Uterus (tissue), 4 donors: Measurements from ENCODE around the gene FOXE1. TPM values are rescaled to one million over a fixed set of nuclear protein-coding genes. Genes with fewer than 3 reads are reported as not detected.

Experiments used
- DNase-seq, 2 donors: peaks; one replicate each; pipeline ENCODE4 v3.0.0-alpha.2; 2019 to 2020
- H3K27ac ChIP-seq, 2 donors: fragments of 200-600 bp; sonication (generic); 1 replicate in 1 of 2; 2 replicates in 1 of 2; pipeline ENCODE4 v1.5.1; 2016 to 2018
- H3K27me3 ChIP-seq, 2 donors: fragments of 200-600 bp; sonication (generic); one replicate each; pipeline ENCODE4 v1.5.1; 2018 to 2019; ENCODE audit warnings: control low read depth in 1 of 2
- H3K36me3 ChIP-seq, 2 donors: fragments of 200-600 bp; sonication (generic); one replicate each; pipeline ENCODE4 v1.5.1; 2019; ENCODE audit warnings: control low read depth in 1 of 2
- H3K4me1 ChIP-seq, 2 donors: fragments of 200-600 bp; sonication (generic); one replicate each; pipeline ENCODE4 v1.5.1; 2018 to 2019; ENCODE audit warnings: control low read depth in 1 of 2
- H3K4me3 ChIP-seq, 2 donors: fragments of 200-600 bp; sonication (generic); 1 replicate in 1 of 2; 2 replicates in 1 of 2; pipeline ENCODE4 v1.5.1; 2018 to 2019; ENCODE audit warnings: mild to moderate bottlenecking in 1 of 2
- H3K9me3 ChIP-seq, 2 donors: fragments of 200-600 bp; sonication (generic); one replicate each; pipeline ENCODE4 v1.5.1; 2019; ENCODE audit warnings: control low read depth in 1 of 2
- POLR2A ChIP-seq, 2 donors: fragments of 450-650 bp; IDR thresholded peaks; one replicate each; pipeline ENCODE4 v1.6.1; 2016; ENCODE audit warnings: antibody characterized with exemption in 2 of 2, mild to moderate bottlenecking in 1 of 2, moderate library complexity in 1 of 2
- intact Hi-C: fragments of 100-400 bp; cut with DNase I; formaldehyde crosslinking; loops from one replicate; pipeline ENCODE4 v1.15.1; 2023; ENCODE audit warnings: low total_unique reads
- total RNA-seq, 4 donors: library from RNA; depleted of rRNA in 3 of 4; stranded (reverse); fragments of >200 nt in 3 of 4; gene quantifications; one replicate each; pipeline versions ENCODE4 v1.1.0 to v1.2.4, GENCODE V29; 2014 to 2023
- TF ChIP-seq, protein P1 (sequence below), 4 experiments: fragments of 200-600 bp in 2 of 4; fragments of 450-650 bp in 2 of 4; sonication (generic) in 2 of 4; IDR thresholded peaks; one replicate each; pipeline ENCODE4 v1.5.1; 2016 to 2019; ENCODE audit warnings: antibody characterized with exemption in 4 of 4, mild to moderate bottlenecking in 2 of 4, moderate library complexity in 1 of 4
- donor health status: DM: yes; HTN: yes; CAD: no.

FOXE1 gene
- total RNA-seq, 4 donors from 2014 or later: not detected

- Histone ChIP-seq H3K4me1 (peaks cover 0 to 14% of the 10 kb centered on the region in 2 donors), H3K36me3 (no peaks in the 10 kb centered on the region), H3K4me3 (no peak overlapping the region), H3K27me3 (peaks cover 6 to 73% of the 10 kb centered on the region in 2 donors), H3K9me3 (no peaks in the 10 kb centered on the region), H3K27ac (no peak overlapping the region)
- no peak for DNase-seq
- intact Hi-C loops: no loop called here
- no peak for TF ChIP-seq POLR2A (IDR thresholded peaks at IDR 0.05)
- TF ChIP-seq, protein P1, sequence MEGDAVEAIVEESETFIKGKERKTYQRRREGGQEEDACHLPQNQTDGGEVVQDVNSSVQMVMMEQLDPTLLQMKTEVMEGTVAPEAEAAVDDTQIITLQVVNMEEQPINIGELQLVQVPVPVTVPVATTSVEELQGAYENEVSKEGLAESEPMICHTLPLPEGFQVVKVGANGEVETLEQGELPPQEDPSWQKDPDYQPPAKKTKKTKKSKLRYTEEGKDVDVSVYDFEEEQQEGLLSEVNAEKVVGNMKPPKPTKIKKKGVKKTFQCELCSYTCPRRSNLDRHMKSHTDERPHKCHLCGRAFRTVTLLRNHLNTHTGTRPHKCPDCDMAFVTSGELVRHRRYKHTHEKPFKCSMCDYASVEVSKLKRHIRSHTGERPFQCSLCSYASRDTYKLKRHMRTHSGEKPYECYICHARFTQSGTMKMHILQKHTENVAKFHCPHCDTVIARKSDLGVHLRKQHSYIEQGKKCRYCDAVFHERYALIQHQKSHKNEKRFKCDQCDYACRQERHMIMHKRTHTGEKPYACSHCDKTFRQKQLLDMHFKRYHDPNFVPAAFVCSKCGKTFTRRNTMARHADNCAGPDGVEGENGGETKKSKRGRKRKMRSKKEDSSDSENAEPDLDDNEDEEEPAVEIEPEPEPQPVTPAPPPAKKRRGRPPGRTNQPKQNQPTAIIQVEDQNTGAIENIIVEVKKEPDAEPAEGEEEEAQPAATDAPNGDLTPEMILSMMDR (IDR thresholded peaks at IDR 0.05): no peak
These were observed 1.0 kb upstream of the FOXE1 start for GRCh38 chr9:97852001-97852398.

- DNase-seq: no peak
- H3K27ac ChIP-seq: no peak overlapping the region
- intact Hi-C loops: no loop called here
- no peak overlapping the region for H3K4me3 ChIP-seq
- TF ChIP-seq POLR2A (IDR thresholded peaks at IDR 0.05): no peak
- TF ChIP-seq, protein P1 (IDR thresholded peaks at IDR 0.05): no peak
- no peaks in the 10 kb centered on the region for H3K36me3 ChIP-seq
- H3K9me3 ChIP-seq: no peaks in the 10 kb centered on the region
- H3K4me1 ChIP-seq: peaks cover 0 to 14% of the 10 kb centered on the region in 2 donors
- peaks cover 6 to 75% of the 10 kb centered on the region in 2 donors for H3K27me3 ChIP-seq
These were observed 499 bp upstream of the FOXE1 start for GRCh38 chr9:97852399-97853055.

GRCh38 chr9:97853844-97854695 lies 1.0 kb downstream of the FOXE1 start:
- intact Hi-C loops: no loop called here
- H3K4me1 ChIP-seq: peaks cover 0 to 14% of the 10 kb centered on the region in 2 donors
- H3K4me3 ChIP-seq: no peak overlapping the region
- no peak overlapping the region for H3K27ac ChIP-seq
- DNase-seq: no peak
- peaks cover 6 to 74% of the 10 kb centered on the region in 2 donors for H3K27me3 ChIP-seq
- TF ChIP-seq, protein P1 (IDR thresholded peaks at IDR 0.05): no peak
- no peak for TF ChIP-seq POLR2A (IDR thresholded peaks at IDR 0.05)
- H3K36me3 ChIP-seq: no peaks in the 10 kb centered on the region
- no peaks in the 10 kb centered on the region for H3K9me3 ChIP-seq

DNA sequence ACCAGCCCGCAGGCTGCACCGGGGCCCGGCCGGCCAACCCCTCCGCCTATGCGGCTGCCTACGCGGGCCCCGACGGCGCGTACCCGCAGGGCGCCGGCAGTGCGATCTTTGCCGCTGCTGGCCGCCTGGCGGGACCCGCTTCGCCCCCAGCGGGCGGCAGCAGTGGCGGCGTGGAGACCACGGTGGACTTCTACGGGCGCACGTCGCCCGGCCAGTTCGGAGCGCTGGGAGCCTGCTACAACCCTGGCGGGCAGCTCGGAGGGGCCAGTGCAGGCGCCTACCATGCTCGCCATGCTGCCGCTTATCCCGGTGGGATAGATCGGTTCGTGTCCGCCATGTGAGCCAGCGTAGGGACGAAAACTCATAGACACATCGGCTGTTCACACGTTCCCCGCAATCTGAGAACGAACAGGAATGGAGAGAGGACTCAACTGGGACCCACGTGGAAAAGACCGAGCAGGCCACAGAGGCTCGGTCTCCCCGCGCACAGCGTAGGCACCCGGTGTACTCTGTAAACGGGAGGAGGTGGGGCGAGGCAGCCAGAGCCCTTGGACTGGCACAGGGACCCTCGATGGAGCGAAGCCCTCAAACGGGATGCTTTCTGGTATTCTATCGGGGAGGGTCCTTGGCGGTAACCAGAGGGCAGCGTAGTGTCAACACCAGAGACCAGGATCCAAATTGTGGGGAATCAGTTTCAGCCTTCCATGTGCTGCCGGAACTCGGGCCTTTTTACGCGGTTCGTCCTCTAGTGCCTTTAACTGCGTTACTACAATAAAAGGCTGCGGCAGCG lies 1.9 kb downstream of the FOXE1 start:
- TF ChIP-seq POLR2A (IDR thresholded peaks at IDR 0.05): no peak
- TF ChIP-seq, protein P1 (IDR thresholded peaks at IDR 0.05): no peak
- Histone ChIP-seq H3K27ac (no peak overlapping the region), H3K4me1 (peaks cover 0 to 14% of the 10 kb centered on the region in 2 donors), H3K9me3 (no peaks in the 10 kb centered on the region), H3K27me3 (peaks cover 6 to 69% of the 10 kb centered on the region in 2 donors), H3K4me3 (no peak overlapping the region), H3K36me3 (no peaks in the 10 kb centered on the region)
- intact Hi-C loops: no loop called here
- no peak for DNase-seq
